Sigmoid colon (tissue), 4 donors: ENCODE results near the gene PCED1B.

Experiments
- POLR2A ChIP-seq, 2 donors: fragments of 450-650 bp; IDR thresholded peaks; one replicate each; pipeline ENCODE4 v1.6.1; 2016; ENCODE audit warnings: antibody characterized with exemption in 2 of 2, mild to moderate bottlenecking in 2 of 2, moderate library complexity in 2 of 2
- POLR2AphosphoS5 ChIP-seq, 4 donors: sonication (generic); formaldehyde crosslinking; IDR thresholded peaks; one replicate each; pipeline ENCODE4 v1.6.1; 2017; ENCODE audit warnings: antibody characterized with exemption in 4 of 4
- TF ChIP-seq, protein P1 (sequence below), 4 experiments: fragments of 450-650 bp in 3 of 4; fragments of 200-600 bp in 1 of 4; IDR thresholded peaks; one replicate each; pipeline ENCODE4 v1.5.1; 2016 to 2019; ENCODE audit warnings: antibody characterized with exemption in 4 of 4, mild to moderate bottlenecking in 3 of 4, moderate library complexity in 2 of 4

DNA sequence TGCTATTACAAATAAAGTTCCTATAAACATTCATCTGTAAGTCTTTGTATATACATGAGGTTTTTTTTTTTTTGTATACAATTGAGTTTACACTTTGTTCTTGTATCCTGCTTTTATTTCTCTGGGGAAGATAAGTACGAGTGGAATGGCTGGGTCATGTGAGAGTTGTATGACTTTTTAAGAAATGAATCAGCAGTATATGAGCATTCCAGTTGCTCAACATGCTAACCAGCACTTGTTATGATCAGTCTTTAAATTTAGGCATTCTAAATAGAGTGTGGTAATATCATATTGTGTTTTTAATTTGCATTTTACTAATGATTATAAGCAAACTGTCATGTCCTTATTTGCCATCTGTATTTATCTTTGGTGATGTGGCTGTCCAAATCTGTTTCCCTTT is 45.0 kb downstream of the PCED1B start:
- no peak for TF ChIP-seq POLR2A (IDR thresholded peaks at IDR 0.05)
- no peak for TF ChIP-seq POLR2AphosphoS5 (IDR thresholded peaks at IDR 0.05)
- TF ChIP-seq, protein P1, sequence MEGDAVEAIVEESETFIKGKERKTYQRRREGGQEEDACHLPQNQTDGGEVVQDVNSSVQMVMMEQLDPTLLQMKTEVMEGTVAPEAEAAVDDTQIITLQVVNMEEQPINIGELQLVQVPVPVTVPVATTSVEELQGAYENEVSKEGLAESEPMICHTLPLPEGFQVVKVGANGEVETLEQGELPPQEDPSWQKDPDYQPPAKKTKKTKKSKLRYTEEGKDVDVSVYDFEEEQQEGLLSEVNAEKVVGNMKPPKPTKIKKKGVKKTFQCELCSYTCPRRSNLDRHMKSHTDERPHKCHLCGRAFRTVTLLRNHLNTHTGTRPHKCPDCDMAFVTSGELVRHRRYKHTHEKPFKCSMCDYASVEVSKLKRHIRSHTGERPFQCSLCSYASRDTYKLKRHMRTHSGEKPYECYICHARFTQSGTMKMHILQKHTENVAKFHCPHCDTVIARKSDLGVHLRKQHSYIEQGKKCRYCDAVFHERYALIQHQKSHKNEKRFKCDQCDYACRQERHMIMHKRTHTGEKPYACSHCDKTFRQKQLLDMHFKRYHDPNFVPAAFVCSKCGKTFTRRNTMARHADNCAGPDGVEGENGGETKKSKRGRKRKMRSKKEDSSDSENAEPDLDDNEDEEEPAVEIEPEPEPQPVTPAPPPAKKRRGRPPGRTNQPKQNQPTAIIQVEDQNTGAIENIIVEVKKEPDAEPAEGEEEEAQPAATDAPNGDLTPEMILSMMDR (IDR thresholded peaks at IDR 0.05) = no peak
